ENCODE results near the gene PTPRN2.

DNA sequence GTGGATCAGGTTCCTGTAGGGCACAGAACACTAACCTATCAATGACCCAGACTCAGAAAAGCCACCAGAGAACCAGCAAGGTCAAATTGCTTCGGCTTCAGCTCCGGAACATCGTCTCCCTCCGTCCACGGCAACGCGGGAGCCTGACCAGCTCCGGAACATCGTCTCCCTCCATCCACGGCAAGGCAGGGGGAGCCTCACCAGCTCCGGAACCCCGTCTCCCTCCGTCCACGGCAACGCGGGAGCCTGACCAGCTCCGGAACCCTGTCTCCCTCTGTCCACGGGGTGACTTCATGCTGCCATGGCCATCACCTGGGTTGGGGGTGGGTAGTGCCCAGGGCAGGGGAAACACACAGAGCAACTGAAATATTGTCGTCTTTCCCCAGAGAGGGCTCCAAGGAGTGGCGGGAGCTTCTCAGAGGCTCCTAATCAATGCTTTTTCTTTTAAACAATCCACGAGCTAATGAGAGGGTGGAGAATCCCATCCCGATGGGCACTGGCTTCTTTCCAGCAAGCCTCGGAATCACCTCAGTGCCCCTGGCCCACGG is 847.3 kb downstream of the PTPRN2 start:
- TF ChIP-seq, protein P1, sequence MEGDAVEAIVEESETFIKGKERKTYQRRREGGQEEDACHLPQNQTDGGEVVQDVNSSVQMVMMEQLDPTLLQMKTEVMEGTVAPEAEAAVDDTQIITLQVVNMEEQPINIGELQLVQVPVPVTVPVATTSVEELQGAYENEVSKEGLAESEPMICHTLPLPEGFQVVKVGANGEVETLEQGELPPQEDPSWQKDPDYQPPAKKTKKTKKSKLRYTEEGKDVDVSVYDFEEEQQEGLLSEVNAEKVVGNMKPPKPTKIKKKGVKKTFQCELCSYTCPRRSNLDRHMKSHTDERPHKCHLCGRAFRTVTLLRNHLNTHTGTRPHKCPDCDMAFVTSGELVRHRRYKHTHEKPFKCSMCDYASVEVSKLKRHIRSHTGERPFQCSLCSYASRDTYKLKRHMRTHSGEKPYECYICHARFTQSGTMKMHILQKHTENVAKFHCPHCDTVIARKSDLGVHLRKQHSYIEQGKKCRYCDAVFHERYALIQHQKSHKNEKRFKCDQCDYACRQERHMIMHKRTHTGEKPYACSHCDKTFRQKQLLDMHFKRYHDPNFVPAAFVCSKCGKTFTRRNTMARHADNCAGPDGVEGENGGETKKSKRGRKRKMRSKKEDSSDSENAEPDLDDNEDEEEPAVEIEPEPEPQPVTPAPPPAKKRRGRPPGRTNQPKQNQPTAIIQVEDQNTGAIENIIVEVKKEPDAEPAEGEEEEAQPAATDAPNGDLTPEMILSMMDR (conservative IDR thresholded peaks at IDR 0.05 in 1 of 2, IDR thresholded peaks at IDR 0.05 in 1 of 2; ENCODE audit: low read depth in 1 of 2, low read length in 2 of 2): no peak
- no peak for TF ChIP-seq EZH2 (IDR thresholded peaks at IDR 0.05; ENCODE audit: low read length, missing control alignments)

Measured in fibroblast of lung (primary cell).